D721Med (cell line): ENCODE results near the gene MGAT5B.

Experiments
- DNase-seq: peaks from one replicate; pipeline ENCODE4 v3.0.0; 2011; ENCODE audit warnings: low spot score; ENCODE audit not compliant: insufficient read length
- FAIRE-seq: peaks from 2 replicates; lab custom pipeline; 2011; peaks lifted over from hg19 to GRCh38; lab: Jason Lieb, UNC
- CTCF ChIP-seq: IDR thresholded peaks from 2 replicates; pipeline ENCODE4 v1.5.1; 2012; ENCODE audit warnings: mild to moderate bottlenecking, control low read depth; ENCODE audit not compliant: insufficient read depth; ENCODE audit errors: missing control alignments

Gene MGAT5B

GRCh38 chr17:76918811-76919210, 50.6 kb downstream of the MGAT5B start:
- no peak for TF ChIP-seq CTCF
- DNase-seq: no peak
- no peak for FAIRE-seq

GRCh38 chr17:76920364-76921139, 52.3 kb downstream of the MGAT5B start:
- FAIRE-seq: no peak
- no peak for DNase-seq
- no peak for TF ChIP-seq CTCF

- FAIRE-seq (no peak), DNase-seq (no peak)
- no peak for TF ChIP-seq CTCF
Measured at GRCh38 chr17:76921340-76922036, 53.3 kb downstream of the MGAT5B start.

- no peak for DNase-seq
- no peak for TF ChIP-seq CTCF
- no peak for FAIRE-seq
Measured at GRCh38 chr17:76922084-76922483, 53.9 kb downstream of the MGAT5B start.

GRCh38 chr17:76922967-76923366, 54.8 kb downstream of the MGAT5B start:
- FAIRE-seq: no peak
- TF ChIP-seq CTCF: no peak

GRCh38 chr17:76923491-76923890, 55.3 kb downstream of the MGAT5B start:
- TF ChIP-seq CTCF: no peak
- FAIRE-seq (no peak), DNase-seq (no peak)

More at GRCh38 chr17:76922967-76923366, 54.8 kb downstream of the MGAT5B start:
- DNase-seq: no peak
